ENCODE data around the gene KHK. TPM values are rescaled to one million over a fixed set of nuclear protein-coding genes. Genes with fewer than 3 reads are reported as not detected.

KHK gene
- total and polyA plus RNA-seq, 2 experiments from 2014 or later: 0.51 TPM; not detected in 1

DNA sequence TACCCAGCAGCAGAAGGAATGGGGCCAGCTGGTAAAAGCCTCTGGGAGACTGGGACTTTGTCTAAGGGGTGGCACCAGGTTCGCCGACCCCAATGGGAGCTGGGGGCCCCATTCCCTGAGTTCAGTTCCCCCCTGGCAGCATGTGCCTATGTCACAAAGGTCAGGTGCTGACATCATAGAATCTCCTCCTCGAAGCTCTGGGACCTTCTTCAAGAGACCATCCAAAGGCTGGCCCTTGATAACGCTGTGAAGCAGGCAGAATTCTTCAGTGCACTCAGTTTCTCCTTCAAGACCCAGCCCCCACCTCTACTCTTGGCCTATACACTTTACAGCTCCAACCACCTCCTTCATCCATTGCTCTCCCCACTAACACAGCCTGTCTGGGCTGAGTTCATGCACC is 52.7 kb downstream of the KHK start, which contains the start of gene PRR30:
PRR30 (minus strand) TSS at position 101 of the 400 bp plus-strand sequence. CDS start 1,081 bp downstream, outside the sequence.
- in situ Hi-C loops (cut with MboI): no loop called here
- no peak for DNase-seq
- no peak within 1 kb of the TSS for H2AFZ ChIP-seq
- H3K4me2 ChIP-seq (ENCODE audit: unreplicated experiment): no peak within 1 kb of the TSS
- no peaks in the 10 kb centered on the region for H4K20me1 ChIP-seq (ENCODE audit: insufficient read depth)
- no peaks in the 10 kb centered on the region for H3K9me3 ChIP-seq (ENCODE audit: low read depth)
- H3K27me3 ChIP-seq (replicated peaks; ENCODE audit: insufficient read depth): peaks cover 17% of the 10 kb centered on the region
- 73 to 86% methylated on average over 4 of the region's 4 CpGs for WGBS, 2 experiments (ENCODE audit: low coverage in 1 of 2, low lambda C conversion rate in 2 of 2, missing lambda C conversion rate in 2 of 2)
- H3K9ac ChIP-seq: no peak within 1 kb of the TSS
- H3K27ac ChIP-seq: no peak within 1 kb of the TSS
- H3K9me2 ChIP-seq (ENCODE audit: insufficient read depth): no peaks in the 10 kb centered on the region
- no peaks in the 10 kb centered on the region for H3K36me3 ChIP-seq (ENCODE audit: low read depth)
- H3F3A ChIP-seq (ENCODE audit: insufficient read depth): no peaks in the 10 kb centered on the region
- no peak within 1 kb of the TSS for H3K4me3 ChIP-seq
- peaks cover under 1% of the 10 kb centered on the region for H3K79me2 ChIP-seq (ENCODE audit: insufficient read depth)
- TF ChIP-seq EZH2phosphoT487 (IDR thresholded peaks at IDR 0.05; ENCODE audit: insufficient read depth, low read depth) (no peak), EZH2 (IDR thresholded peaks at IDR 0.05; ENCODE audit: insufficient read depth, poor library complexity, severe bottlenecking) (no peak)
- no peaks in the 10 kb centered on the region for H3K4me1 ChIP-seq (ENCODE audit: insufficient read depth)

DNA sequence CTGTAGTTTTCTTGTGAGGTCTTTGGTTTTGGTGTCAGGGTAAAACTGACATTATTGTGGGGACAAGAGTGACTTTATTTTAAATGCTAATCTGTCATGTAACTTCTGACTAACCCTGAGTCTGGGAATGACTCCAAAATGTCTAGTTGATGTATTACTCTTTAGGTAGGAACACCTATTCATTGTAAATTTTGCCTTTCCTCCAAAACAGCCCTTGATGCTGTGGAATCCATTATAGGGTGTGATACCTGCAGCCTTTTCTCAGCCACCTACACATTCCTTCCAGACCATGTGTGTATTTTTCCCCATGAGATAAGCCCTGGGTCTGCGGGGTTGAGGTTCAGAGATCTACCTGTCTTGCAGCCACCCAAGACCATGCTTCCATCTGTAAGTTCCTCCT is 56.7 kb downstream of the KHK start:
- Histone ChIP-seq H2AFZ (no peak overlapping the region), H3K27me3 (replicated peaks; ENCODE audit: insufficient read depth) (peaks cover 17% of the 10 kb centered on the region), H3F3A (ENCODE audit: insufficient read depth) (no peaks in the 10 kb centered on the region), H4K20me1 (ENCODE audit: insufficient read depth) (no peaks in the 10 kb centered on the region), H3K27ac (no peak overlapping the region), H3K4me2 (ENCODE audit: unreplicated experiment) (no peak overlapping the region), H3K9ac (no peak overlapping the region), H3K9me2 (ENCODE audit: insufficient read depth) (no peaks in the 10 kb centered on the region), H3K36me3 (ENCODE audit: low read depth) (no peaks in the 10 kb centered on the region), H3K4me1 (ENCODE audit: insufficient read depth) (no peaks in the 10 kb centered on the region), H3K9me3 (ENCODE audit: low read depth) (no peaks in the 10 kb centered on the region), H3K79me2 (ENCODE audit: insufficient read depth) (no peaks in the 10 kb centered on the region), H3K4me3 (no peak overlapping the region)
- 63 to 100% methylated on average over 1 of the region's 1 CpG for WGBS, 2 experiments (ENCODE audit: low coverage in 1 of 2, low lambda C conversion rate in 2 of 2, missing lambda C conversion rate in 2 of 2)
- in situ Hi-C loops (cut with MboI): no loop called here
- DNase-seq: no peak
- TF ChIP-seq EZH2 (IDR thresholded peaks at IDR 0.05; ENCODE audit: insufficient read depth, poor library complexity, severe bottlenecking) (no peak), EZH2phosphoT487 (IDR thresholded peaks at IDR 0.05; ENCODE audit: insufficient read depth, low read depth) (no peak)

DNA sequence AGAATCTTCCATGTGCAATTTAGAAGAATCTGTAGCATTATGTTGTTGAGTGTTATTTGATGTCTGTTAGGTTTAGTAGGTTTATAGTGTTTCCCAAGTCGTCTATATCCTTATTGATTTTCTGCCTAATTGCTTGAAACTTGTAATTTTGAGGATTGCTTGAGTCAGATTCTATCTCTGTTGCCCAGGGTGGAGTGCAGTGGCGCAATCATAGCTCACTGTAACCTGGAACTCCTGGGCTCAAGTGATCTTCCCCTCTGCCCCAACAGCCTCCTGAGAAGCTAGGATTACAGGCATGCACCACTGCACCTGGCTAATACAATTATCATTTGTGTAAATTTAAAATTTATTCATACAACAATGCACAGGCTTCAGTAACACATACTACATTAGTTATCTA is 59.1 kb downstream of the KHK start:
- Histone ChIP-seq H3K4me1 (ENCODE audit: insufficient read depth) (no peaks in the 10 kb centered on the region), H3K4me3 (no peak overlapping the region), H3K79me2 (ENCODE audit: insufficient read depth) (no peaks in the 10 kb centered on the region), H3K27me3 (replicated peaks; ENCODE audit: insufficient read depth) (peaks cover 17% of the 10 kb centered on the region), H2AFZ (no peak overlapping the region), H3K9me2 (ENCODE audit: insufficient read depth) (no peaks in the 10 kb centered on the region), H3K9ac (no peak overlapping the region), H3F3A (ENCODE audit: insufficient read depth) (no peaks in the 10 kb centered on the region), H4K20me1 (ENCODE audit: insufficient read depth) (no peaks in the 10 kb centered on the region), H3K27ac (no peak overlapping the region), H3K9me3 (ENCODE audit: low read depth) (no peaks in the 10 kb centered on the region), H3K36me3 (ENCODE audit: low read depth) (no peaks in the 10 kb centered on the region), H3K4me2 (ENCODE audit: unreplicated experiment) (no peak overlapping the region)
- in situ Hi-C loops (cut with MboI): no loop called here
- 49 to 53% methylated on average over 2 of the region's 2 CpGs for WGBS, 2 experiments (ENCODE audit: low coverage in 1 of 2, low lambda C conversion rate in 2 of 2, missing lambda C conversion rate in 2 of 2)
- TF ChIP-seq EZH2phosphoT487 (IDR thresholded peaks at IDR 0.05; ENCODE audit: insufficient read depth, low read depth) (no peak), EZH2 (IDR thresholded peaks at IDR 0.05; ENCODE audit: insufficient read depth, poor library complexity, severe bottlenecking) (no peak)
- DNase-seq: no peak

DNA sequence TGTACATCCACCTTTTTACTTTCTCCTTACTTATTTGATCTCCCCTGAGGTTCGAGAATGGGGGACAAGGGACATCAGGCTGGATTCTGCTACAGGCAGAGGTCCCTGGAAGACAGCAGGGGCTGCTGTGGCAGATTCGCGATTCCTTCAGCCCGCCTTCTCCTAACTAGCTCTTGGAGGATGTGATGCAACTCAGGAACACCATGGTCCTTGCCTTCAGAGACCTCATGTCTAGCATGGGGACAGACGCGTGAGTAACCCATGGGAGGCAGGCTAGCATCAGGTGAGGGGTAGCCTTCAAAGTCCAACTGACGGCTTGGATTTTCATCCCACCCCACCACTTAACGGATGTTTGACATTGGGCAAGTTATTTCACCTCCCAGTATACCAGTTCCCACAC is 61.4 kb downstream of the KHK start:
- no peaks in the 10 kb centered on the region for H3K9me3 ChIP-seq (ENCODE audit: low read depth)
- H3K27ac ChIP-seq: no peak overlapping the region
- H3K4me1 ChIP-seq (ENCODE audit: insufficient read depth): no peaks in the 10 kb centered on the region
- TF ChIP-seq EZH2phosphoT487 (IDR thresholded peaks at IDR 0.05; ENCODE audit: insufficient read depth, low read depth) (no peak), EZH2 (IDR thresholded peaks at IDR 0.05; ENCODE audit: insufficient read depth, poor library complexity, severe bottlenecking) (no peak)
- no peak overlapping the region for H2AFZ ChIP-seq
- H3K27me3 ChIP-seq (replicated peaks; ENCODE audit: insufficient read depth): peaks cover 12% of the 10 kb centered on the region
- no peak overlapping the region for H3K4me3 ChIP-seq
- H4K20me1 ChIP-seq (ENCODE audit: insufficient read depth): no peaks in the 10 kb centered on the region
- WGBS, 2 experiments (ENCODE audit: low coverage in 1 of 2, low lambda C conversion rate in 2 of 2, missing lambda C conversion rate in 2 of 2): 75 to 82% methylated on average over 8 of the region's 8 CpGs
- no peaks in the 10 kb centered on the region for H3F3A ChIP-seq (ENCODE audit: insufficient read depth)
- DNase-seq: no peak
- in situ Hi-C loops (cut with MboI): no loop called here
- no peaks in the 10 kb centered on the region for H3K36me3 ChIP-seq (ENCODE audit: low read depth)
- H3K9me2 ChIP-seq (ENCODE audit: insufficient read depth): no peaks in the 10 kb centered on the region
- no peaks in the 10 kb centered on the region for H3K79me2 ChIP-seq (ENCODE audit: insufficient read depth)
- H3K9ac ChIP-seq: no peak overlapping the region
- H3K4me2 ChIP-seq (ENCODE audit: unreplicated experiment): no peak overlapping the region
